Measurements from ENCODE around the gene HSP90AB1. TPM values are rescaled to one million over a fixed set of nuclear protein-coding genes. Genes with fewer than 3 reads are reported as not detected.

The HSP90AB1 gene
- total and polyA plus RNA-seq, 9 of the 15 experiments (the other 6 are each of a cell fraction or from before 2014, with no cell fraction given) = 1,780 to 3,358 (median 2,262) TPM

DNA sequence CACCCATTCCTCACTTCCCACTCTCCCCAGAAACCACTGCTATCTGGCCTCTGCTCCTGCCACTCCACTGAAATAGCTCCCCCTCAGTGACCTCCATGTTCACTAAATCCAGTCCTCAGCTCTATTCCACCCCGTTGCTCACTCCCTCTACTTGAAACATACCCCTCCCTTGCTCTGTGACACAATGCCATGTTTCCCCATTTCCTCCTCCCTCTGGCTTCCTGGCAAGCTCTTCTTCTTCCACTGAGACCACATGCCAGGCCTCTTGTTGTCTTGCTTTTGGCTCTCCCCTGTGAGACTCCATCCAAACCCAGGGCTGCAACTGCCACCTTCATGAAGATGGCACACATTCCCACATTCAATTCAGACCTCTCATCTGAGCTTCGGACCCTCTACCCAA is 37.2 kb downstream of the HSP90AB1 start (continued):
- TF ChIP-seq, protein P1, sequence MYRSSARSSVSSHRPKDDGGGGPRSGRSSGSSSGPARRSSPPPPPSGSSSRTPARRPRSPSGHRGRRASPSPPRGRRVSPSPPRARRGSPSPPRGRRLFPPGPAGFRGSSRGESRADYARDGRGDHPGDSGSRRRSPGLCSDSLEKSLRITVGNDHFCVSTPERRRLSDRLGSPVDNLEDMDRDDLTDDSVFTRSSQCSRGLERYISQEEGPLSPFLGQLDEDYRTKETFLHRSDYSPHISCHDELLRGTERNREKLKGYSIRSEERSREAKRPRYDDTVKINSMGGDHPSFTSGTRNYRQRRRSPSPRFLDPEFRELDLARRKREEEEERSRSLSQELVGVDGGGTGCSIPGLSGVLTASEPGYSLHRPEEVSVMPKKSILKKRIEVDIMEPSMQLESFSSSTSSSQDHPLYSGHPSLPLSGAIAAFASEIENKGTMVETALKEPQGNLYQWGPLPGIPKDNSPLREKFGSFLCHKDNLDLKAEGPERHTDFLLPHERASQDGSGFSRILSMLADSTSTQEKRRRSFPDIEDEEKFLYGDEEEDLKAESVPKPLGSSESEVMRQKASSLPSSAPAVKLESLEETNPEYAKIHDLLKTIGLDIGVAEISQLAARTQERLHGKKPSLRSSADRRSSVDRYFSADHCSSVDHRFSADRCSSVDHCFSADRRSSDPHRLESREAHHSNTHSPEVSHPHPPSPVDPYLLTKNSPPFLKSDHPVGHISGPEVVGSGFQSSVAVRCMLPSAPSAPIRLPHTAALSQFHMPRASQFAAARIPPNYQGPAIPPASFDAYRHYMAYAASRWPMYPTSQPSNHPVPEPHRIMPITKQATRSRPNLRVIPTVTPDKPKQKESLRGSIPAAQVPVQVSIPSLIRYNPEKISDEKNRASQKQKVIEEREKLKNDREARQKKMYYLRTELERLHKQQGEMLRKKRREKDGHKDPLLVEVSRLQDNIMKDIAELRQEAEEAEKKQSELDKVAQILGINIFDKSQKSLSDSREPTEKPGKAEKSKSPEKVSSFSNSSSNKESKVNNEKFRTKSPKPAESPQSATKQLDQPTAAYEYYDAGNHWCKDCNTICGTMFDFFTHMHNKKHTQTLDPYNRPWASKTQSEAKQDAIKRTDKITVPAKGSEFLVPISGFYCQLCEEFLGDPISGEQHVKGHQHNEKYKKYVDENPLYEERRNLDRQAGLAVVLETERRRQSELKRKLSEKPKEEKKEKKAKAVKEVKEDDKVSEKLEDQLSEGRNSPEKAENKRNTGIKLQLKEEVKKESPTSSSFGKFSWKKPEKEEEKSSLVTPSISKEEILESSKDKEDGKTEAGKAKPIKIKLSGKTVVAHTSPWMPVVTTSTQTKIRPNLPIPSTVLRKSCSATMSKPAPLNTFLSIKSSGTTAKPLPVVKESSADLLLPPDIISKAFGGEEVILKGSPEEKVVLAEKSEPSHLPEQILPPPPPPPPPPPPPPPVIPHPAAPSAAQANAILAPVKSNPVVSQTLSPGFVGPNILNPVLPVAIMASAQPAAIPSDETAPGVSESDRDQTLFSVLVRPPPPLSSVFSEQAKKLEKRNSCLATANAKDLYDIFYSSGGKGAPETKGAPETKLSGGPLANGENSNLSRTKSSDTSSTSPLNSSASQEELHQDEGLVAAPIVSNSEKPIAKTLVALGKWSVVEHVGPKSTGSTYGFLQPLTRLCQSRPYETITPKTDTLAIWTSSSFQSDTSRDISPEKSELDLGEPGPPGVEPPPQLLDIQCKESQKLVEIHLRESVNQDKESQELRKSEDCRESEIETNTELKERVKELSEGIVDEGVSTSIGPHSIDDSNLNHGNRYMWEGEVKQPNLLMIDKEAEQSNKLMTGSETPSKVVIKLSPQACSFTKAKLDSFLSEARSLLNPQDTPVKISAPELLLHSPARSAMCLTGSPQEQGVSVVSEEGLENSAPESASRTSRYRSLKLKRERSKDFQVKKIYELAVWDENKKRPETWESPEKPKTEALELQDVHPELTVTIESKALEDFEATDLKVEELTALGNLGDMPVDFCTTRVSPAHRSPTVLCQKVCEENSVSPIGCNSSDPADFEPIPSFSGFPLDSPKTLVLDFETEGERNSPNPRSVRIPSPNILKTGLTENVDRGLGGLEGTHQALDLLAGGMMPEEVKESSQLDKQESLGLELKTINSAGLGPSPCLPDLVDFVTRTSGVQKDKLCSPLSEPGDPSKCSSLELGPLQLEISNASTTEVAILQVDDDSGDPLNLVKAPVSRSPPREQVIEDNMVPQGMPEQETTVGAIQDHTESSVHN (IDR thresholded peaks at IDR 0.05; ENCODE audit: borderline replicate concordance in 1 of 2, low read depth in 1 of 2) = no peak
- no peak for TF ChIP-seq ZNF384 (IDR thresholded peaks at IDR 0.05; ENCODE audit: low read depth, low read length)

Measured in K562 (cell line).